Raji (cell line): Measurements from ENCODE around the gene ARFGAP1.

Experiments
- POLR2A ChIP-seq: IDR thresholded peaks from 2 replicates; pipeline ENCODE4 v1.6.1; 2011; ENCODE audit warnings: low read depth, low read length, control low read depth; ENCODE audit not compliant: insufficient read depth

The ARFGAP1 gene

GRCh38 chr20:63265891-63266515, 6.6 kb upstream of the ARFGAP1 start:
- TF ChIP-seq POLR2A = no peak

GRCh38 chr20:63267691-63268090, 4.9 kb upstream of the ARFGAP1 start:
- TF ChIP-seq POLR2A = no peak

- no peak for TF ChIP-seq POLR2A
Measured at GRCh38 chr20:63268256-63268655, 4.4 kb upstream of the ARFGAP1 start.

GRCh38 chr20:63268671-63269439, 3.8 kb upstream of the ARFGAP1 start:
- TF ChIP-seq POLR2A = no peak

- TF ChIP-seq POLR2A = no peak
Measured at GRCh38 chr20:63269724-63270123, 2.9 kb upstream of the ARFGAP1 start.

- no peak for TF ChIP-seq POLR2A
Measured at GRCh38 chr20:63270606-63271325, 1.8 kb upstream of the ARFGAP1 start.

GRCh38 chr20:63273059-63273579, 506 bp downstream of the ARFGAP1 start:
- no peak for TF ChIP-seq POLR2A

- no peak for TF ChIP-seq POLR2A
Measured at GRCh38 chr20:63273635-63274380, 1.2 kb downstream of the ARFGAP1 start.

GRCh38 chr20:63274381-63275228, 2.0 kb downstream of the ARFGAP1 start:
- no peak for TF ChIP-seq POLR2A

- TF ChIP-seq POLR2A = no peak
Measured at GRCh38 chr20:63275825-63276224, 3.2 kb downstream of the ARFGAP1 start.

- no peak for TF ChIP-seq POLR2A
Measured at GRCh38 chr20:63276956-63277355, 4.3 kb downstream of the ARFGAP1 start.

GRCh38 chr20:63277466-63278272, 5.1 kb downstream of the ARFGAP1 start:
- no peak for TF ChIP-seq POLR2A

- TF ChIP-seq POLR2A = no peak
Measured at GRCh38 chr20:63278661-63279060, 6.0 kb downstream of the ARFGAP1 start.

- no peak for TF ChIP-seq POLR2A
Measured at GRCh38 chr20:63279931-63280330, 7.3 kb downstream of the ARFGAP1 start.

- TF ChIP-seq POLR2A = no peak
Measured at GRCh38 chr20:63280371-63280770, 7.8 kb downstream of the ARFGAP1 start.
